GM12875 (cell line): ENCODE data around the gene NDST4.

ENCODE experiments used
- H3K4me3 ChIP-seq: one replicate; pipeline ENCODE4 v1.5.1; 2011; ENCODE audit warnings: low read depth, low read length, control low read depth
- CTCF ChIP-seq: IDR thresholded peaks from 2 replicates; pipeline ENCODE4 v1.5.1; 2011; ENCODE audit warnings: low read depth, mild to moderate bottlenecking, control low read depth, inconsistent platforms, low read length, moderate library complexity, borderline replicate concordance; ENCODE audit not compliant: insufficient read depth

The NDST4 gene

GRCh38 chr4:115076691-115077090 lies 36.7 kb downstream of the NDST4 start:
- no peak for TF ChIP-seq CTCF
- no peak overlapping the region for H3K4me3 ChIP-seq

- TF ChIP-seq CTCF = no peak
These were observed 54.9 kb downstream of the NDST4 start for GRCh38 chr4:115058533-115058932.

GRCh38 chr4:115054836-115055235 lies 58.6 kb downstream of the NDST4 start:
- no peak for TF ChIP-seq CTCF
- no peak overlapping the region for H3K4me3 ChIP-seq

More at GRCh38 chr4:115058533-115058932, 54.9 kb downstream of the NDST4 start:
- H3K4me3 ChIP-seq = no peak overlapping the region

GRCh38 chr4:115053313-115053712 lies 60.1 kb downstream of the NDST4 start:
- H3K4me3 ChIP-seq = no peak overlapping the region
- TF ChIP-seq CTCF = no peak

GRCh38 chr4:115042496-115042895 lies 70.9 kb downstream of the NDST4 start:
- TF ChIP-seq CTCF = peak; percentile 28; the same call in 1 of the 2 replicates
- no peak overlapping the region for H3K4me3 ChIP-seq

- TF ChIP-seq CTCF = no peak
- H3K4me3 ChIP-seq = no peak overlapping the region
These were observed 83.1 kb downstream of the NDST4 start for GRCh38 chr4:115030281-115030680.

- no peak for TF ChIP-seq CTCF
- H3K4me3 ChIP-seq = no peak overlapping the region
These were observed 84.6 kb downstream of the NDST4 start for GRCh38 chr4:115028682-115029410.
